ENCODE results near the gene GEN1.
A peak's percentile ranks its signal among the peaks of the same experiment; 100 is the strongest.

GEN1 gene

DNA sequence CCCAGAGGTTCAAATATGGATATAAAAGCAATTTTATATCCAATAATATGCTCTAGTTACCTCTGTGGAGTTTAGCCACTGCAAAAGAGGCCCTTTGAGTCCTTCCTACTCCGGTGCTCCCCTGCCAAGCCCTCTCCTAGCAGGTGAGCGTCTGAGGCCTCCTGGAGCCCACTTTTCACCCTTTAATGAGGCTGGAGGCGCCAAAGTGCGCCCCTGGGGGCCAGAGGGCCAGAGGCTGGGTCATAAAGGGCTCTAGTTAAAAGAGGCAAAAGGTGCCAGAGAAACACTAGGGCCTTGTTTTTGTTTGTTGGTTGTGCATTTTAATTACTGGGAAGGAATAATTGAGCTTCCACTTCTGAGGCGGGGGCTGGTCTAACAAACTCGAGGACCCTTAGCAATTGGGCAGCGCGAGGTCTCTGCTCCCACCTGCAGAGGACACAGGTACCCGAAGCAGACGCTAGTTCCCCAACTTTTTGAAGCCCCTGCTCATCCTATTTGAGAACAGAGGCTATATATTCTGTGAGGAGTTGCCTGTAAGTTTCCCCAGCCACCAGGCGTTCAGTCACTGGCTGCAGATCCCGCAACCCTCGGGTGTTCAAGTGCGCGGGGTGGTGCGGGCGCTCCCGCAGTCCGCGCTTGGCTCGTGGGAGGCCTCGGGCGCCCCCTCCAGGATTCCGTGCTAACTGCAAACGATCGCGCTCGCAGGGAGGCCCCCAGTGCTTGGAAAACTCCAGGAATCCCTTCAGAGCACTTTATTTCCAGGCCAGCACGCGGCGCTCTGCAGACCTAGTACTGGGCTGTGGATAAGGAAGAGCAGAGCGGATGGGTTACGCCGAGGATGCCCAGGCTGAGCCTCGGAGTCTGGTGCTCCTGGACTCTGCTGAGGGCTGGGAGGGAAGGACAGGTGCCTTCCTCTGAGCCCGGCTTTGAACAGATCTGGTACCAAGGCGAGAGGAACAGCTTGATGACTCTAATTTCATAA is 76.4 kb downstream of the GEN1 start:
- DNase-seq = peak in 2 of 4 experiments; percentile 4 to 7

DNA sequence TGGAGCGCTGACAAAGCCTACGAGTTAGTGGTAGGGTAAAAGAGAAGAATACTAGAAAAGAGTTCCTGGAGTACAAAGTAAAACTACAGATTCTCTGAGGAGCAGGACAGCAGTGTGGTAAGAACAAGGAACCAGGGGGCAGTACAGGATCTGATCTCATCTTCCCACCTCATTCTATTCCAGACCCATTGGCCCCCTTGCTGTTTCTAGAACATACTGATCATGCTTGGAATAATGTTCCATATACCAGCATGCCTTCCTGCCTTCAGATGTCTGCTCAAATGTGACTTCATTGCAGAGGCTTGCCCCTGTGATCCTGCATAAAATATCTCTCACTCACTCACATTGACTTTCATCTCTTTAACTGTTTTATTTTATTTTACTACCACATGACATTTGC is 81.6 kb downstream of the GEN1 start:
- DNase-seq = no peak
